Measurements from ENCODE around the gene MPHOSPH9. TPM values are rescaled to one million over a fixed set of nuclear protein-coding genes. Genes with fewer than 3 reads are reported as not detected.

MPHOSPH9 gene
- polyA plus RNA-seq (2012; ENCODE audit: insufficient read depth, insufficient read length, low read depth): 11.3 TPM

GRCh38 chr12:123232807-123233504 lies at the start of gene MPHOSPH9, which contains the start of gene MTRFR:
MPHOSPH9 (minus strand) TSS chr12:123233141; CDS start chr12:123230364, 2,777 bp downstream.
MTRFR (plus strand) TSS chr12:123233436; CDS start chr12:123253675, 20,239 bp downstream.
- H3K9me3 ChIP-seq: no peaks in the 10 kb centered on the region
- peak; percentile 99 for DNase-seq
- no peaks in the 10 kb centered on the region for H3K27me3 ChIP-seq
- H3K4me3 ChIP-seq (ENCODE audit: low read depth, low read length): peak within 1 kb of the TSS; percentile 92
- TF ChIP-seq CTCF (IDR thresholded peaks at IDR 0.05; ENCODE audit: low read depth, low read length): no peak
- peaks cover 2% of the 10 kb centered on the region for H3K4me1 ChIP-seq
- peaks cover 25% of the 10 kb centered on the region for H3K36me3 ChIP-seq

- Histone ChIP-seq H3K27me3 (no peaks in the 10 kb centered on the region), H3K36me3 (no peaks in the 10 kb centered on the region)
- no peak for TF ChIP-seq CTCF (IDR thresholded peaks at IDR 0.05; ENCODE audit: low read depth, low read length)
Measured at GRCh38 chr12:123282111-123282510, 49.2 kb upstream of the MPHOSPH9 start.

GRCh38 chr12:123280971-123281370 lies 48.0 kb upstream of the MPHOSPH9 start:
- Histone ChIP-seq H3K4me1 (no peaks in the 10 kb centered on the region), H3K9me3 (no peaks in the 10 kb centered on the region), H3K4me3 (ENCODE audit: low read depth, low read length) (no peak overlapping the region), H3K27me3 (no peaks in the 10 kb centered on the region), H3K36me3 (no peaks in the 10 kb centered on the region)
- TF ChIP-seq CTCF (IDR thresholded peaks at IDR 0.05; ENCODE audit: low read depth, low read length): no peak
- no peak for DNase-seq

More at GRCh38 chr12:123282111-123282510, 49.2 kb upstream of the MPHOSPH9 start:
- no peak overlapping the region for H3K4me3 ChIP-seq (ENCODE audit: low read depth, low read length)
- H3K9me3 ChIP-seq: no peaks in the 10 kb centered on the region
- no peak for DNase-seq
- H3K4me1 ChIP-seq: no peaks in the 10 kb centered on the region

- no peak for TF ChIP-seq CTCF (IDR thresholded peaks at IDR 0.05; ENCODE audit: low read depth, low read length)
- DNase-seq: no peak
- Histone ChIP-seq H3K27me3 (no peaks in the 10 kb centered on the region), H3K36me3 (no peaks in the 10 kb centered on the region), H3K4me3 (ENCODE audit: low read depth, low read length) (no peak overlapping the region), H3K9me3 (no peaks in the 10 kb centered on the region), H3K4me1 (no peaks in the 10 kb centered on the region)
Measured at GRCh38 chr12:123278101-123278627, 45.2 kb upstream of the MPHOSPH9 start.

GRCh38 chr12:123273166-123273565 lies 40.2 kb upstream of the MPHOSPH9 start:
- no peak overlapping the region for H3K4me3 ChIP-seq (ENCODE audit: low read depth, low read length)
- DNase-seq: no peak
- H3K36me3 ChIP-seq: peaks cover 7% of the 10 kb centered on the region
- no peaks in the 10 kb centered on the region for H3K27me3 ChIP-seq
- H3K9me3 ChIP-seq: no peaks in the 10 kb centered on the region
- peaks cover 10% of the 10 kb centered on the region for H3K4me1 ChIP-seq
- TF ChIP-seq CTCF (IDR thresholded peaks at IDR 0.05; ENCODE audit: low read depth, low read length): no peak

All from BE2C (cell line).